Astrocyte (in vitro differentiated cells and primary cell): ENCODE data around the gene LRRC10B. TPM values are rescaled to one million over a fixed set of nuclear protein-coding genes. Genes with fewer than 3 reads are reported as not detected.

ENCODE experiments used
- DNase-seq: peaks from one replicate; pipeline ENCODE4 v3.0.0-alpha.2; 2010; ENCODE audit warnings: low read depth
- FAIRE-seq: peaks from 2 replicates; lab custom pipeline; 2011; peaks lifted over from hg19 to GRCh38; lab: Jason Lieb, UNC
- H2AFZ ChIP-seq: 2 replicates; pipeline ENCODE4 v1.6.0; 2012; ENCODE audit warnings: low read depth, low read length, inconsistent platforms
- H3K27ac ChIP-seq: 2 replicates; pipeline ENCODE4 v1.5.1; 2011; ENCODE audit warnings: low read depth, low read length, inconsistent platforms
- H3K27me3 ChIP-seq: 2 replicates; pipeline ENCODE4 v1.6.0; 2011; ENCODE audit warnings: low read length, inconsistent platforms; ENCODE audit not compliant: insufficient read depth
- H3K36me3 ChIP-seq: 2 replicates; pipeline ENCODE4 v1.5.1; 2011; ENCODE audit warnings: low read length, inconsistent platforms; ENCODE audit not compliant: insufficient read depth
- H3K4me1 ChIP-seq: 2 replicates; pipeline ENCODE4 v1.5.1; 2011; ENCODE audit warnings: low read length, inconsistent platforms; ENCODE audit not compliant: insufficient read depth
- H3K4me2 ChIP-seq: 2 replicates; pipeline ENCODE4 v1.6.0; 2012; ENCODE audit warnings: low read length, inconsistent platforms
- H3K4me3 ChIP-seq: 2 replicates; pipeline ENCODE4 v1.5.1; 2011; ENCODE audit warnings: low read depth, mild to moderate bottlenecking, low read length, inconsistent platforms; ENCODE audit not compliant: insufficient read depth
- H3K79me2 ChIP-seq: 2 replicates; pipeline ENCODE4 v1.6.0; 2012; ENCODE audit warnings: mild to moderate bottlenecking, low read length, inconsistent platforms; ENCODE audit not compliant: insufficient read depth
- H3K9ac ChIP-seq: 2 replicates; pipeline ENCODE4 v1.6.0; 2012; ENCODE audit warnings: mild to moderate bottlenecking, low read length, inconsistent platforms
- H3K9me3 ChIP-seq: 2 replicates; pipeline ENCODE4 v1.5.1; 2012; ENCODE audit warnings: low read depth, mild to moderate bottlenecking, low read length, inconsistent platforms; ENCODE audit not compliant: insufficient read depth
- H4K20me1 ChIP-seq: 2 replicates; pipeline ENCODE4 v1.6.0; 2012; ENCODE audit warnings: low read length, inconsistent platforms; ENCODE audit not compliant: insufficient read depth
- H3K27ac Mint-ChIP-seq: one replicate; pipeline ENCODE4 v1.8.0; 2021; ENCODE audit warnings: mild to moderate bottlenecking, mixed read lengths; ENCODE audit not compliant: unreplicated experiment
- H3K27me3 Mint-ChIP-seq: one replicate; pipeline ENCODE4 v1.8.0; 2021; ENCODE audit warnings: low read depth, mixed read lengths; ENCODE audit not compliant: unreplicated experiment
- H3K36me3 Mint-ChIP-seq: one replicate; pipeline ENCODE4 v1.8.0; 2021; ENCODE audit warnings: low read depth, mixed read lengths; ENCODE audit not compliant: unreplicated experiment
- H3K4me1 Mint-ChIP-seq: one replicate; pipeline ENCODE4 v1.8.0; 2021; ENCODE audit warnings: low read depth, mixed read lengths; ENCODE audit not compliant: unreplicated experiment
- H3K4me3 Mint-ChIP-seq: one replicate; pipeline ENCODE4 v1.8.0; 2021; ENCODE audit warnings: mild to moderate bottlenecking, moderate library complexity, mixed read lengths; ENCODE audit not compliant: unreplicated experiment
- H3K9me3 Mint-ChIP-seq: one replicate; pipeline ENCODE4 v1.8.0; 2021; ENCODE audit warnings: mild to moderate bottlenecking, mixed read lengths; ENCODE audit not compliant: unreplicated experiment
- EZH2 ChIP-seq: IDR thresholded peaks from 2 replicates; pipeline ENCODE4 v1.6.1; 2012; ENCODE audit warnings: mild to moderate bottlenecking, low read length, inconsistent platforms; ENCODE audit not compliant: insufficient read depth
- total RNA-seq: library from RNA; stranded (reverse); gene quantifications from 2 replicates; pipeline ENCODE4 v1.2.1, GENCODE V29; 2021
- TF ChIP-seq, protein P1 (sequence below): IDR thresholded peaks from 2 replicates; pipeline ENCODE4 v1.5.1; 2011; ENCODE audit warnings: low read depth, mild to moderate bottlenecking, inconsistent platforms, low read length, moderate library complexity; ENCODE audit not compliant: insufficient read depth

The LRRC10B gene
- total RNA-seq, 1 donor from 2014 or later: 0.09 TPM

DNA sequence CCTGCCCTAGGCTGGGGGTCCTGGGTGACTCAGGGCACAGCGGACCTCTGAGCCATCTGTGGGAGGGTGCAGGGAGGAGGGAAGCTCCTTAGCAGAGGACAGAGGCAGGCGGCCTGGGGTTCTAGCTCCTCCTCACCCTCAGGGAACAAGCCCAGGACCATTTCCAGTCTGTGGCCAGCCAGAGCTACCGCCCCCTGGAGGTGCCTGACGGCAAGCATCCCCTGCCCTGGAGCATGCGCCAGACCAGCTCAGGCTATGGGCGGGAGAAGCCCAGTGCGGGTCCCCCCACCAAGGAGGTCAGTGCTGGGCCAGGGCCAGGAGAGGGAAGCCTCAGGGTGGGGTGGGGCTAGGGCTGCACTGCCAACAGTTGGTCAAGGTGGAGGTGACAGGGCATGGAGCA, 26.0 kb upstream of the LRRC10B start:
- no peak overlapping the region for H3K9ac ChIP-seq
- no peaks in the 10 kb centered on the region for H3K9me3 ChIP-seq
- no peaks in the 10 kb centered on the region for H3K9me3 Mint-ChIP-seq
- H3K36me3 Mint-ChIP-seq: no peaks in the 10 kb centered on the region
- H3K27ac ChIP-seq: no peak overlapping the region
- H3K4me2 ChIP-seq: no peak overlapping the region
- H3K4me1 ChIP-seq: no peaks in the 10 kb centered on the region
- FAIRE-seq (no peak), DNase-seq (no peak)
- H3K27ac Mint-ChIP-seq: no peak overlapping the region
- H3K79me2 ChIP-seq: no peaks in the 10 kb centered on the region
- no peaks in the 10 kb centered on the region for H3K4me1 Mint-ChIP-seq
- H3K36me3 ChIP-seq: no peaks in the 10 kb centered on the region
- no peak for TF ChIP-seq EZH2
- TF ChIP-seq, protein P1, sequence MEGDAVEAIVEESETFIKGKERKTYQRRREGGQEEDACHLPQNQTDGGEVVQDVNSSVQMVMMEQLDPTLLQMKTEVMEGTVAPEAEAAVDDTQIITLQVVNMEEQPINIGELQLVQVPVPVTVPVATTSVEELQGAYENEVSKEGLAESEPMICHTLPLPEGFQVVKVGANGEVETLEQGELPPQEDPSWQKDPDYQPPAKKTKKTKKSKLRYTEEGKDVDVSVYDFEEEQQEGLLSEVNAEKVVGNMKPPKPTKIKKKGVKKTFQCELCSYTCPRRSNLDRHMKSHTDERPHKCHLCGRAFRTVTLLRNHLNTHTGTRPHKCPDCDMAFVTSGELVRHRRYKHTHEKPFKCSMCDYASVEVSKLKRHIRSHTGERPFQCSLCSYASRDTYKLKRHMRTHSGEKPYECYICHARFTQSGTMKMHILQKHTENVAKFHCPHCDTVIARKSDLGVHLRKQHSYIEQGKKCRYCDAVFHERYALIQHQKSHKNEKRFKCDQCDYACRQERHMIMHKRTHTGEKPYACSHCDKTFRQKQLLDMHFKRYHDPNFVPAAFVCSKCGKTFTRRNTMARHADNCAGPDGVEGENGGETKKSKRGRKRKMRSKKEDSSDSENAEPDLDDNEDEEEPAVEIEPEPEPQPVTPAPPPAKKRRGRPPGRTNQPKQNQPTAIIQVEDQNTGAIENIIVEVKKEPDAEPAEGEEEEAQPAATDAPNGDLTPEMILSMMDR: peak; percentile 24
- H3K4me3 Mint-ChIP-seq: no peak overlapping the region
- H3K4me3 ChIP-seq: no peak overlapping the region
- peaks cover 8% of the 10 kb centered on the region for H3K27me3 ChIP-seq
- H2AFZ ChIP-seq: no peak overlapping the region
- H4K20me1 ChIP-seq: peaks cover 11% of the 10 kb centered on the region
- peaks cover 53% of the 10 kb centered on the region for H3K27me3 Mint-ChIP-seq

DNA sequence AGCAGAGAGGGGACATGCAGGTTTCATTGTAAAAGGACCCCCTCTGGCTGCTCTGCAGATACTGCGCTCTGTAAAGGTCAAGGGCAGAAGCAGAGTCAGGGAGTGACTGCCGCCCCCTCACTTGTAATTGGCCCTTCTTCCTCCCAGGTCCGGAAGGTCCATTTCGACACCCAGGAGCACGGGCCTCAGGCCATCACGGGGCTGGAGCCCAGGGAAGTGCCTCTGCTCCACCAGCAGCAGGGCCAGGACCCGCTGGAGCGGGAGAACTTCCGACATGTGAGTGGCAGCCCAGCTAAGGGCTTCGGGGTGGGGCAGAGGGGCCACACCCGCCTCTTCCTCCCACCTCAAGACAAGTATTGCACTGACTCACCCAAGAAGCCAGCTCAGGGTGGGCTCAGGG, 24.0 kb upstream of the LRRC10B start:
- no peak for DNase-seq
- Mint-ChIP-seq H3K27ac (no peak overlapping the region), H3K27me3 (peaks cover 46% of the 10 kb centered on the region), H3K4me1 (peaks cover 8% of the 10 kb centered on the region), H3K4me3 (no peak overlapping the region), H3K9me3 (peaks cover 2% of the 10 kb centered on the region), H3K36me3 (peaks cover 2% of the 10 kb centered on the region)
- TF ChIP-seq, protein P1: no peak
- no peak for TF ChIP-seq EZH2
- peaks cover 8% of the 10 kb centered on the region for H3K4me1 ChIP-seq
- FAIRE-seq: no peak
- H3K36me3 ChIP-seq: no peaks in the 10 kb centered on the region
- no peaks in the 10 kb centered on the region for H3K9me3 ChIP-seq
- H3K27ac ChIP-seq: no peak overlapping the region
- H4K20me1 ChIP-seq: no peaks in the 10 kb centered on the region
- no peak overlapping the region for H3K9ac ChIP-seq
- no peak overlapping the region for H3K4me3 ChIP-seq
- H3K27me3 ChIP-seq: peaks cover 2% of the 10 kb centered on the region
- H2AFZ ChIP-seq: no peak overlapping the region
- no peaks in the 10 kb centered on the region for H3K79me2 ChIP-seq
- no peak overlapping the region for H3K4me2 ChIP-seq

DNA sequence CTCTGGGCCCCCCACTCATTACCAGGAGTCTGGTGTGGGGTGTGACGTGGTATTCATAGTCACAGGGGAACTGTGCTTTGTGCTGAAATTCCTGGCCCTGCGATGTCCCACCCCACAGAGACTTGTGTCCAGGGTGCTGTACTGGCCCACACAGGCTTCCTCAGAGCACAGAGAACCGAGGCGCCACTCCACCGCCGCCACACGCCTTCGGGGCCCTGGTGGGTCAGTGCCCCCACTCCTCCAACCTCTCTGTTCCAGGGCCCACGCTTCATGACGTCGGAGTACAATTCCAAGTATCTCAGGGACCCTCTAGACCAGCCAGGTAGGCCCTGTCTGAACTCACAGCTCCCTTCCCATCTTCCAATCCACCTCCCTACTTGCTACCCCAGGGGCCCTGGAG, 23.5 kb upstream of the LRRC10B start:
- TF ChIP-seq EZH2: no peak
- TF ChIP-seq, protein P1: no peak
- DNase-seq: no peak
- Histone ChIP-seq H3K9me3 (no peaks in the 10 kb centered on the region), H3K27me3 (peaks cover 2% of the 10 kb centered on the region), H2AFZ (no peak overlapping the region), H3K79me2 (no peaks in the 10 kb centered on the region), H3K9ac (no peak overlapping the region), H4K20me1 (no peaks in the 10 kb centered on the region), H3K4me1 (peaks cover 8% of the 10 kb centered on the region), H3K27ac (no peak overlapping the region), H3K4me2 (no peak overlapping the region), H3K36me3 (no peaks in the 10 kb centered on the region), H3K4me3 (no peak overlapping the region)
- H3K27ac Mint-ChIP-seq: no peak overlapping the region
- no peak overlapping the region for H3K4me3 Mint-ChIP-seq
- H3K36me3 Mint-ChIP-seq: peaks cover 2% of the 10 kb centered on the region
- H3K9me3 Mint-ChIP-seq: peaks cover 2% of the 10 kb centered on the region
- peaks cover 45% of the 10 kb centered on the region for H3K27me3 Mint-ChIP-seq
- peaks cover 12% of the 10 kb centered on the region for H3K4me1 Mint-ChIP-seq
- no peak for FAIRE-seq
